Upper lobe of left lung (tissue), 6 donors: ENCODE data around the gene PLVAP. TPM values are rescaled to one million over a fixed set of nuclear protein-coding genes. Genes with fewer than 3 reads are reported as not detected.

Experiments used
- ATAC-seq, 2 donors: fragments of 200-7000 bp; cut with Tn5 transposase; one replicate each; pipeline ENCODE4 v1.9.1; 2022; ENCODE audit warnings: mild to moderate bottlenecking in 2 of 2, moderate library complexity in 2 of 2; ENCODE audit not compliant: low FRiP score in 2 of 2
- DNase-seq, 2 donors: peaks; one replicate each; pipeline ENCODE4 v3.0.0-alpha.2; 2019 to 2020
- H3K27ac ChIP-seq, 4 donors: fragments of 200-600 bp; sonication (generic); one replicate each; pipeline ENCODE4 v1.5.1; 2016 to 2019
- H3K27me3 ChIP-seq, 4 donors: fragments of 200-600 bp; sonication (generic); one replicate each; pipeline ENCODE4 v1.5.1; 2017 to 2019
- H3K36me3 ChIP-seq, 4 donors: fragments of 200-600 bp; sonication (generic); one replicate each; pipeline ENCODE4 v1.5.1; 2016 to 2019
- H3K4me1 ChIP-seq, 4 donors: fragments of 200-600 bp; sonication (generic); one replicate each; pipeline ENCODE4 v1.5.1; 2018 to 2019
- H3K4me3 ChIP-seq, 4 donors: fragments of 200-600 bp; sonication (generic); one replicate each; pipeline ENCODE4 v1.5.1; 2017 to 2019; ENCODE audit warnings: mild to moderate bottlenecking in 2 of 4, moderate library complexity in 1 of 4
- H3K9me3 ChIP-seq, 4 donors: fragments of 200-600 bp; sonication (generic); one replicate each; pipeline ENCODE4 v1.5.1; 2018 to 2019
- EP300 ChIP-seq, 4 donors: sonication (generic); formaldehyde crosslinking; IDR thresholded peaks; one replicate each; pipeline ENCODE4 v1.5.1; 2017; ENCODE audit warnings: antibody characterized with exemption in 4 of 4, control low read depth in 2 of 4
- POLR2A ChIP-seq, 4 donors: fragments of 450-650 bp; IDR thresholded peaks; one replicate each; pipeline ENCODE4 v1.5.1; 2016 to 2017; ENCODE audit warnings: antibody characterized with exemption in 4 of 4, mild to moderate bottlenecking in 2 of 4
- POLR2AphosphoS5 ChIP-seq, 2 donors: sonication (generic); formaldehyde crosslinking; IDR thresholded peaks; one replicate each; pipeline ENCODE4 v1.5.1; 2017; ENCODE audit warnings: antibody characterized with exemption in 2 of 2
- WGBS, 2 donors: methylation state at CpG; one replicate each; pipeline ENCODE4 v1.1.5; 2017 to 2018; 5-methylcytosine and 5-hydroxymethylcytosine counted together
- total RNA-seq, 6 donors: library from RNA; depleted of rRNA in 4 of 6; stranded (reverse); fragments of >200 nt in 4 of 6; gene quantifications; one replicate each; pipeline versions ENCODE4 v1.1.0 to v1.2.1, GENCODE V29; 2016 to 2021
- TF ChIP-seq, protein P1 (sequence below), 6 experiments: fragments of 450-650 bp in 4 of 6; fragments of 200-600 bp in 2 of 6; sonication (generic) in 2 of 6; IDR thresholded peaks; one replicate each; pipeline ENCODE4 v1.5.1; 2016 to 2019; ENCODE audit warnings: antibody characterized with exemption in 6 of 6
- donor health status: DM: no; HTN: no; CAD: no; lungs with moderate emphysema.
- donor health status: DM: no; HTN: yes; CAD: no; lungs with severe emphysema.

The PLVAP gene
- total RNA-seq, 6 donors from 2014 or later = 1.0 to 103 (median 6.9) TPM

DNA sequence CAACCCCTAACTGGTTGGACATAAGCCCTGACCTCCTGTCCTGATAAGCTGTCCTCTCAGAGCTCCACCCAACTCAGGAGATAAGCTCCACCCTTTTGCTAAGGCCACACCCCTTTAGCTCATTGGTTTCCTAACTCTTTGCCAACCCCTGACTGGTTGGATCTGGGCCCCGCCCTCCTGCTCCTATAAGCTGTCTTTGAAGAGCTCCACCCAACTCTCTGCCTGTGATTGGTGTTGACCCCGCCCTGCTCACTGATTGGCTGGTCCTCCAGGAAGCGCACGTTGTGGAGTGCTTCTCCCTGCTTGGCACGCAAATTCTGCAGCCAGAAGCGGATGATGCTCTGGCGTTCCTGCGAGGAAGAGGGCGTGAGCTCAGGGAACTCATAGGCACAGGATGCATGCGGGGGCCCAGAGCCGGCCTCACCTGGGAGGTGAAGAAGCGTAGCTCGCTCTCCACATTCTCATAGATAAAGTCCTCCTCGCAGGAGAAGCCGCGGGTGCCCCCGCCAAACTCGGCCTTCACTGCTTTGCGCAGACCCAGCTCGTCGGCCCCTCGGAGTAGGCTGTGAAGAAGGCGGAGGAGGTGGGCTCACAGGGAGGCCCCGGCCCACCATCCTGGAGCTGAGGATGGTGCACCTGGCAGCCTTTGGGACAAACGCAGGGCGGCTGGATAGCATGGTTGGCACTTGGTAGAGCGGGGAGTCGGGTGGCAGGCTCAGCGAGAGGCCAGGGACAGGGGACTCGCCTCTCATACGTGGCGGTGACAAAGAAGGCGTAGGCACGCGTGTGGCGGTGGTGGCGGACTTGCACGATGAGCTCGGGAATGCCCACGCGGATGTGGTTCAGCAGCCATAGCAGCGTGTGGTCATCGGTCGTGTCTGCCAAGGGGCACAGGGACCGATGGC lies 44.2 kb downstream of the PLVAP start:
- no peaks in the 10 kb centered on the region for H3K9me3 ChIP-seq
- no peak for ATAC-seq
- peaks cover 28 to 59% (median 41%) of the 10 kb centered on the region in 4 donors for H3K4me1 ChIP-seq
- H3K36me3 ChIP-seq = no peaks in the 10 kb centered on the region
- no peak overlapping the region for H3K4me3 ChIP-seq
- peaks cover 0 to 9% (median 2%) of the 10 kb centered on the region in 4 donors for H3K27me3 ChIP-seq
- no peak overlapping the region for H3K27ac ChIP-seq
- WGBS, 2 donors = 95% methylated on average over 43 to 45 of the region's 45 CpGs
- TF ChIP-seq POLR2A (IDR thresholded peaks at IDR 0.05) (no peak), POLR2AphosphoS5 (IDR thresholded peaks at IDR 0.05) (no peak), EP300 (IDR thresholded peaks at IDR 0.05) (no peak)
- TF ChIP-seq, protein P1, sequence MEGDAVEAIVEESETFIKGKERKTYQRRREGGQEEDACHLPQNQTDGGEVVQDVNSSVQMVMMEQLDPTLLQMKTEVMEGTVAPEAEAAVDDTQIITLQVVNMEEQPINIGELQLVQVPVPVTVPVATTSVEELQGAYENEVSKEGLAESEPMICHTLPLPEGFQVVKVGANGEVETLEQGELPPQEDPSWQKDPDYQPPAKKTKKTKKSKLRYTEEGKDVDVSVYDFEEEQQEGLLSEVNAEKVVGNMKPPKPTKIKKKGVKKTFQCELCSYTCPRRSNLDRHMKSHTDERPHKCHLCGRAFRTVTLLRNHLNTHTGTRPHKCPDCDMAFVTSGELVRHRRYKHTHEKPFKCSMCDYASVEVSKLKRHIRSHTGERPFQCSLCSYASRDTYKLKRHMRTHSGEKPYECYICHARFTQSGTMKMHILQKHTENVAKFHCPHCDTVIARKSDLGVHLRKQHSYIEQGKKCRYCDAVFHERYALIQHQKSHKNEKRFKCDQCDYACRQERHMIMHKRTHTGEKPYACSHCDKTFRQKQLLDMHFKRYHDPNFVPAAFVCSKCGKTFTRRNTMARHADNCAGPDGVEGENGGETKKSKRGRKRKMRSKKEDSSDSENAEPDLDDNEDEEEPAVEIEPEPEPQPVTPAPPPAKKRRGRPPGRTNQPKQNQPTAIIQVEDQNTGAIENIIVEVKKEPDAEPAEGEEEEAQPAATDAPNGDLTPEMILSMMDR (IDR thresholded peaks at IDR 0.05) = no peak
- DNase-seq = peak in 1 of 2 donors; percentile 82

DNA sequence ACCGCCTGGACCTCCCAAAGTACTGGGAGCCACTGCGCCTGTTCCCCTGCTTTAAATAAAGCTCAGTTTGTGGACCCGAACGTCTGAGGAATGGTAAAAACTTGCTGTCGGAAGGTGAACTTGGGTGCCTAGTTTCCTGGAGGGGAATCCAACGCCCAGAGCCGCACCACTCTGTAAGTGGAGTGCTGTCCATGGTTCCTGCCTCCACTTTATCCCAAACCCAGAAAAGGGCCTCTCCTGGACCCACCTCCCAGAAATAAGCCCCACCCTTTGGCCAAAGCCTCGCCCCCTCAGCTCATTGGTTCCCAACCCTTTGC lies 44.8 kb downstream of the PLVAP start:
- H3K27me3 ChIP-seq = peaks cover 0 to 9% (median 2%) of the 10 kb centered on the region in 4 donors
- TF ChIP-seq, protein P1 (IDR thresholded peaks at IDR 0.05) = no peak
- no peak for TF ChIP-seq POLR2A (IDR thresholded peaks at IDR 0.05)
- TF ChIP-seq EP300 (IDR thresholded peaks at IDR 0.05) = no peak
- TF ChIP-seq POLR2AphosphoS5 (IDR thresholded peaks at IDR 0.05) = no peak
- H3K9me3 ChIP-seq = no peaks in the 10 kb centered on the region
- no peaks in the 10 kb centered on the region for H3K36me3 ChIP-seq
- 93 to 95% methylated on average over 8 of the region's 8 CpGs for WGBS, 2 donors
- no peak overlapping the region for H3K27ac ChIP-seq
- no peak overlapping the region for H3K4me3 ChIP-seq
- no peak for ATAC-seq
- DNase-seq = no peak
- H3K4me1 ChIP-seq = peaks cover 27 to 54% (median 38%) of the 10 kb centered on the region in 4 donors

DNA sequence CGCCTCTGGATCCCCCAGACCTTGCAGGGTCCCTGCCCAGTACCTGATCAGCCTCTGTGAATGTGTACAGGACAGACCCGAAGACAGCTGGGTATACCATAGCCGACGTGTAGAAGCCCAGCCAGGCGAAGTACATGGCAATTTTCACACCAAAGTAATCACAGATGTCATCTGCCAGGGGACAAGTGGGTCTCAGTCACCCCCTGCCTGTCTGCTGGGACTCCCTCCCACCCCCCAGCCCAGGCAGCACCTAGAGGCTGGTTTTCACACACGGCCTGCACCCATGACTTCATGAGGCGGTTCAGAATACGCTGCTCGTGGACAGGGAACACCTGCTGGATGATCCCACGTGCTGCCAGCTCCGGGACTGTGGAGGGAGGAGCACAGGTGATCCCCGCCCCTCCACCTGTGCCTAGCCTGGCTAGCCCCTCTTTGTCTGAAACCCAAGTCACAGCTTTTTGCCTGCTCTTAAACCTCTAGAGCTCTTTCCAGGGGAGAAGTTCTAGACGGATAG lies 46.0 kb downstream of the PLVAP start:
- ATAC-seq = no peak
- no peak for DNase-seq
- 92% methylated on average over 13 of the region's 13 CpGs for WGBS, 2 donors
- peaks cover 0 to 9% (median 2%) of the 10 kb centered on the region in 4 donors for H3K27me3 ChIP-seq
- no peak overlapping the region for H3K27ac ChIP-seq
- H3K36me3 ChIP-seq = no peaks in the 10 kb centered on the region
- H3K9me3 ChIP-seq = no peaks in the 10 kb centered on the region
- H3K4me1 ChIP-seq = peaks cover 27 to 52% (median 36%) of the 10 kb centered on the region in 4 donors
- no peak overlapping the region for H3K4me3 ChIP-seq
- TF ChIP-seq, protein P1 (IDR thresholded peaks at IDR 0.05) = no peak
- TF ChIP-seq EP300 (IDR thresholded peaks at IDR 0.05) (no peak), POLR2AphosphoS5 (IDR thresholded peaks at IDR 0.05) (no peak), POLR2A (IDR thresholded peaks at IDR 0.05) (no peak)

DNA sequence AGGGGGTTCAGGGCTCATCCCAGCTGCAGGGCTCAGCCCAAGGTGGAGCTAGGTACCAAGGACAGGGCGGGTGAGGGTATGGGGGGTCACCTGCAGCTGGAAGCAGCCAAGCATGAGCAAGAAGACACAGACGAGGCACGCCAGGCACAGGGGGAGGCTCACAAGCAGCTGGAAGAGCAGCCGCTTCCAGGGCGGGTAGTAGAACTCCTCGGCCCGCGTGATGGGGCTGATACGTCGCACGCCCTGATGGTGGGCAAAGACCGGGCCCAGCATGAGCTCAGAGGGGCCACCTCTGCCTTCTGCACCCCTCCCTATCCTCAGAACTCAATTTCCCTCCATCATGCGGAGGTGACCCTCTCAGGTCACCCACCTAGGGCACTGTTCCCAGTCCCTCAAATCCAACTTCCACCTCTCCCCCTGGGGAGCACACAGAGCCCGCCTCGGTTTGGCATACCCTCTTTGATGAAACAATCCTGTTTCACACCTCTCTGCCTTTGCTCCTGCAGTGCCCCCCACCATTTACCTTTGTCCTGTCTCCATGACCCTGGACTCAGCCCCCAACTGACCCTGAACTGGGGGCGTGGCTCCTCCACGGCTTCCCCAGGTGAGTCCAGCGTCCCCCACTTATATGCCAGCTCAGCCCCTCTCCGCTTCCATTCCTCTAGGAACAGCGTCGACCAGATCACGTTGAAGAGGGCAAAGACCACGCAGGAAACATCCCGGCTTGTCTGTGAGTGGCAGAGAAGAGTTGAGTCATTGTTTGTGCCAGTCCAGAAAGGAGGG lies 46.7 kb downstream of the PLVAP start:
- Histone ChIP-seq H3K4me3 (no peak overlapping the region), H3K9me3 (no peaks in the 10 kb centered on the region), H3K27ac (no peak overlapping the region), H3K27me3 (peaks cover 0 to 9% (median 2%) of the 10 kb centered on the region in 4 donors), H3K36me3 (no peaks in the 10 kb centered on the region), H3K4me1 (peaks cover 22 to 45% (median 32%) of the 10 kb centered on the region in 4 donors)
- TF ChIP-seq, protein P1 (IDR thresholded peaks at IDR 0.05) = no peak
- TF ChIP-seq POLR2AphosphoS5 (IDR thresholded peaks at IDR 0.05) (no peak), POLR2A (IDR thresholded peaks at IDR 0.05) (no peak), EP300 (IDR thresholded peaks at IDR 0.05) (no peak)
- WGBS, 2 donors = 94 to 95% methylated on average over 24 of the region's 24 CpGs
- ATAC-seq (no peak), DNase-seq (no peak)
